DMS153 (cell line): ENCODE results near the gene GBE1.
A peak's percentile ranks its signal among the peaks of the same experiment; 100 is the strongest.

Source experiments
- DNase-seq: peaks from one replicate; lab custom pipeline; 2025; lab: John Stamatoyannopoulos, UW

Gene GBE1

GRCh38 chr3:81699536-81700320 lies 61.7 kb downstream of the GBE1 start:
- DNase-seq, result no peak

- DNase-seq, result no peak
Measured at GRCh38 chr3:81696090-81696489, 65.4 kb downstream of the GBE1 start.

DNA sequence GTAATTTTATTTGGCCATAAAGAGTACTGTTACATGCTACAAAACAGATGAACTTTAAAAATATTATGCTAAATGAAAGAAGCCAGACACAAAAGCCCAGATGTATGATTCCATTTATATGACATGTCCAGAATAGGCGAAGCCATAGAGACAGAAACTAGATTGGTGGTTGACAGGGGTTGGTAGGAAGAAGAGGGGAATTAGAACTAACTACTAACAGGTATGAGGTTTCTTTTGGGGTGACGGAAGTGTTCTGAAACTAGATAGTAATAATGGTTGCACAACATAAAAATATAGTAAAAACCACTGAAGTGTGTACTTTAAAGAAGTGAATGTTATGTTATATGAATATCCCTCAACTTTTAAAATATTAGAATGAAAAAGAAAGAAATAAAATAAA lies 66.1 kb downstream of the GBE1 start:
- DNase-seq, result no peak

DNA sequence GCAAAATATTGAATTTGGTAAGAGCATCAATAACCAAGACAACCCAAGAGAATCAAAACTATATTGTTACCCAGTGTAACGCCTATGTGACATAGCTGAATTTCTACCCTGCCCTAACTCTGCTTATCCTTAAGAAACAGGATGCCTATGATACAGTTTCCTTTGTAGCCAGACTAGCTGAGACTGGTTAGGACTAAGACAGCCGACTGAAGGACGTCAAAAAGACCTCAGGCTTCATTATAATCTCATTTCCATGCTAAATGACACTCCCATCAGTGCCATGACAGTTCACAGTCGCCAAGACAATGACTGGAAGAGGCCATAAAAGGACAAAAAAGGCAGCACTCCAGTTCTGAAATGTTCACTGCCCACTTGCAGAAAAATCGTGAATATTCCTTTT lies 66.8 kb downstream of the GBE1 start:
- DNase-seq, result no peak

- DNase-seq, result no peak
Measured at GRCh38 chr3:81692766-81693165, 68.7 kb downstream of the GBE1 start.

- DNase-seq, result no peak
Measured at GRCh38 chr3:81689617-81690016, 71.8 kb downstream of the GBE1 start.

DNA sequence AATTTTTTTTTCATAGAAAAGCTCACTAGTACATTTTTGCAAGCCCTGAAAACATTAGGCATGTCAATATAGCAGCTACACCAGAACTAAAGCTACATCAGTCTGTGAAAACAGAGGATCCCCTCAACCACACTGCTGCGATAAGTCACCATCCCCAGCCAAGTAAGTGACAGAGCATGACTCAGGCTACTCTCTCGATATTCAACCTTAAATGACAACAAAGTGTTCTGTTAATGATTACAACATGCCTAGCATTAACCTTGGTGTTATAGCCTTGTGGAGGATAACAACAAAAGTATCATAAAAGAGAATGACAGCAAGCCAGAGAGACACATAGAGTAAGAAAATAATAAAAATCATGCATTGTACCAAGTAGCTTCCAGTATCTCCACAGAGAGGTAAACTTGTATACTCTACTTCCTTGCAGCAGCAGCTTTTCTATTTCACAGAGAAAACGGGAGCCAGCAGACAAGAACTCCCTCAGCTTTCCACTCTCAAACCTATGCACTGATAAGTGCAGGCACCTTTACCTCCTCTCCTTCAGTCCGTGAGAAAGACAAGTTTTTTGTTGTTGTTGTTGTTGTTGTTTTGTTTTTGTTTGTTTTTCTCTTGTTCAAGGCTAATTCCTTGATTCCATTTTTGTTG lies 76.6 kb downstream of the GBE1 start:
- DNase-seq, result no peak

DNA sequence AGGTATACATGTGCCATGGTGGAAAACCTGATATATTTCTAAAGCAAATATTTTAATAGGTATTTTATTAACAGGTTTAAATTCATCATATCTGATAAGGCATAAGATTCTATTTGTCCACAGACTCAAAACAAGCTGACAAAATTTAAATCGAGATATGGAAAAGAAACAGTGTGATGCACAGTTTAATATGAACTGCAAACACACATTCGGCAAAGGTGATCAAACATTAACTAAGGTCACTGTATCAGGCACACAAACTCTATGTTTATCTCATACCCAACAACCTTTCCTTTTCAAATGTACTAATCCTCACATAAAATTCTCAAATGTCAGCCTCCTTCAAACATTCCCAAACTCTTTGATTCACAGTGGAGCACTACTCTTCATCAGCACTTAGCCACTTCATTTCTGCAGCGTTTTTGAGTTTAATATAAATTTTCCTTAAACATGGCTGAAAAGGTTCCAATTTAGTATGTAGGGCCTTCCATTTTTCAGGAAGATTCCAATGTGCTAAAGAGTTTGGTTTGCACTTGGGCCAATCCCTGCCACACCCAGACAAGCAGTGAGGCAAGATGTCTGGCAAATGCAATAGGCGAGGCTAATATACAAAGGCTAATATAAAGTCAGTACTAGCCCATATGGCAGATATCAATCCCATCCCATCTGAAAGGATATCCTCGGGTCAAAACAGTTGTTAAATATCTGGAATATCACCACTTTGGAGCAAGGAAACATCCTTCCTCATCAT lies 84.6 kb downstream of the GBE1 start:
- DNase-seq, result no peak

- no peak for DNase-seq
Measured at GRCh38 chr3:81674690-81675089, 86.8 kb downstream of the GBE1 start.

- DNase-seq, result no peak
Measured at GRCh38 chr3:81668283-81668682, 93.2 kb downstream of the GBE1 start.

- no peak for DNase-seq
Measured at GRCh38 chr3:81666502-81667121, 94.8 kb downstream of the GBE1 start.

DNA sequence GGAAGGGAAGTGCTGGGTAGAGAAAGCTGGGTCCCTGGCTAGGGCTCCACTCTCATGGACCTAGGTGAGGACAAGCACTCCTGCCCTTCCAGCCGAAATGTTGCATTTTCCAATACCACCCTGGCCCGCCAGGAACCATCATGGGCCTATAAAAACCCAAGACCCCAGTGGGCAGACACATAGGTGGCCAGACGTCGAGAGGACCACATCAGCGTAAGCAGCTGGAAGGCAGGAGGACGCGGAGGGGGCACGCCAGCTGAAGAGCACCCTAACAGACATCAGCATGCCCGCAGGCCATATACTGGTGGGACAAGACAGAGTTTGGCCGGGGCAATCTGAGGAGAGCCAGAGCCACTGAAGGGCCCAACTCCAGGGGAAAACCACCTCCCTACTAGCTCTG lies 98.3 kb downstream of the GBE1 start:
- no peak for DNase-seq

GRCh38 chr3:81660036-81660435 lies 101.4 kb downstream of the GBE1 start:
- DNase-seq, result no peak

- no peak for DNase-seq
Measured at GRCh38 chr3:81658322-81658997, 103.0 kb downstream of the GBE1 start.

- no peak for DNase-seq
Measured at GRCh38 chr3:81651139-81651538, 110.3 kb downstream of the GBE1 start.

- peak; percentile 0 for DNase-seq
Measured at GRCh38 chr3:81650187-81650586, 111.3 kb downstream of the GBE1 start.

- no peak for DNase-seq
Measured at GRCh38 chr3:81645248-81645647, 116.2 kb downstream of the GBE1 start.

GRCh38 chr3:81643721-81644120 lies 117.7 kb downstream of the GBE1 start:
- DNase-seq, result no peak

GRCh38 chr3:81638480-81638879 lies 123.0 kb downstream of the GBE1 start:
- no peak for DNase-seq

- no peak for DNase-seq
Measured at GRCh38 chr3:81632659-81633058, 128.8 kb downstream of the GBE1 start.

- no peak for DNase-seq
Measured at GRCh38 chr3:81624756-81625155, 136.7 kb downstream of the GBE1 start.

DNA sequence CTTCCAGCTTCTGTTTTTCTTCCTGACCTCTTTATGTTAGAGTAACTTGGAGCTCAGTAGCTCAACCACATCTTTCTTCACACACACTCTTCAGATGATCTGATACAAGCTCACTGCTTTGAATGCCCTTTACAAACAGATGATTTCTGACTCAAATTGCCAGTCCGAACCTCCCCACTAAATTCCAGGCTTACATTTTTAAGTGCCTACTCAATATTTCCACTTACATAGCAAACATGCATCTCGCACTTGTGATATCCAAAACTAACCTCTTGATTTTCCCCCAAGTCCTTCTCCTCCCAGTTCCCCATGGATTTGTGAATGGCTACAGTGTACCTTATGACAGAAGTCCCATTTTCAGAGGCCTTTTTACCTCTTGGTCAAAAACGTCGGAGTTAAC lies 139.1 kb downstream of the GBE1 start:
- no peak for DNase-seq
